BE2C (cell line): ENCODE results near the gene ARAP1.

Source experiments
- DNase-seq: peaks from one replicate; pipeline ENCODE4 v3.0.0-alpha.2; 2020
- H3K27me3 ChIP-seq: fragments of 250-450 bp; sonication (Bioruptor Pico); 2 replicates; pipeline ENCODE4 v1.5.1; 2020; ENCODE audit warnings: mild to moderate bottlenecking
- H3K36me3 ChIP-seq: fragments of 250-450 bp; sonication (Bioruptor Pico); 2 replicates; pipeline ENCODE4 v1.5.1; 2020; ENCODE audit warnings: mild to moderate bottlenecking
- H3K4me1 ChIP-seq: fragments of 250-450 bp; sonication (Bioruptor Pico); 2 replicates; pipeline ENCODE4 v1.5.1; 2020
- H3K4me3 ChIP-seq: 2 replicates; pipeline ENCODE4 v1.5.1; 2011; ENCODE audit warnings: low read depth, low read length
- H3K9me3 ChIP-seq: fragments of 250-450 bp; sonication (Bioruptor Pico); 2 replicates; pipeline ENCODE4 v1.5.1; 2020
- TF ChIP-seq, protein P1 (sequence below): IDR thresholded peaks from 2 replicates; pipeline ENCODE4 v1.5.1; 2012; ENCODE audit warnings: mild to moderate bottlenecking, low read depth, low read length

ARAP1 gene

DNA sequence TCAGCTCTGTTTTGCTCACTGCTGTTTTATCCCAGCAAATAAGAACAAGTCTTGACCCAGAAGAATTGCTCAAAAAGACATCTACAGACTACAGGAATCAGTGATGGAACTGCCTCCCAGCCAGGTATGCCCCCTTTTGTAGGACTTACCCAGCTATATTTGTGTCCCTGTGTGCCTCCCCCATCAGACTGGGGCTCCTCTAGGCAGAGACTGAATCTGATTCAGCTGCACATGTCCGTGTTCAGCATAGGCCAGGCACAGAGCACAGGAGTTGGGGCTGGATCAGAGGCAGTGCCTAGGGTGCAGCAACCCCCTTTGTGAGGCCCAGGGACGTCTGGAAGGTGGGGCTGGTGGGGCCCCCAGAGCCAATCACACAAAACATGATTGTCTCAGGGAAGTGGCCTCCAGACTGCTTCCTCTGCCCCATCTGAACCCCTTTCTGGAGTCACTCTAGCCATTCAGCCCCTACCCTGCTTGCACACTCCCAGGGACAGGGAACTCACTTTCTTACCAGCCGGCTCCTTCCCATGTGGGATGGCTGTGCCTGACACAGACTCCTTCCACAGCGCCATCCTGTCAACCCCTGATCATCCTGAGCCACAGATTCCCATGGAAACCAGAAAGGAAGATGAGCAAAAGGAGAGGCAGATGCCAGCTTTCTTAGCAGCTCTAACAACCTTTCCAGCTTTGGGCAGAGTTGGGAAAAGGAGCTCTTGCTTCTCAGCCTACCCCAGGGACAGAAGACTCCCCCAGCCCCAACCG is 102.8 kb downstream of the ARAP1 start:
- Histone ChIP-seq H3K27me3 (no peaks in the 10 kb centered on the region), H3K4me1 (peaks cover 34% of the 10 kb centered on the region), H3K4me3 (no peak overlapping the region), H3K36me3 (peaks cover 47% of the 10 kb centered on the region), H3K9me3 (no peaks in the 10 kb centered on the region)
- no peak for DNase-seq
- TF ChIP-seq, protein P1, sequence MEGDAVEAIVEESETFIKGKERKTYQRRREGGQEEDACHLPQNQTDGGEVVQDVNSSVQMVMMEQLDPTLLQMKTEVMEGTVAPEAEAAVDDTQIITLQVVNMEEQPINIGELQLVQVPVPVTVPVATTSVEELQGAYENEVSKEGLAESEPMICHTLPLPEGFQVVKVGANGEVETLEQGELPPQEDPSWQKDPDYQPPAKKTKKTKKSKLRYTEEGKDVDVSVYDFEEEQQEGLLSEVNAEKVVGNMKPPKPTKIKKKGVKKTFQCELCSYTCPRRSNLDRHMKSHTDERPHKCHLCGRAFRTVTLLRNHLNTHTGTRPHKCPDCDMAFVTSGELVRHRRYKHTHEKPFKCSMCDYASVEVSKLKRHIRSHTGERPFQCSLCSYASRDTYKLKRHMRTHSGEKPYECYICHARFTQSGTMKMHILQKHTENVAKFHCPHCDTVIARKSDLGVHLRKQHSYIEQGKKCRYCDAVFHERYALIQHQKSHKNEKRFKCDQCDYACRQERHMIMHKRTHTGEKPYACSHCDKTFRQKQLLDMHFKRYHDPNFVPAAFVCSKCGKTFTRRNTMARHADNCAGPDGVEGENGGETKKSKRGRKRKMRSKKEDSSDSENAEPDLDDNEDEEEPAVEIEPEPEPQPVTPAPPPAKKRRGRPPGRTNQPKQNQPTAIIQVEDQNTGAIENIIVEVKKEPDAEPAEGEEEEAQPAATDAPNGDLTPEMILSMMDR: no peak

DNA sequence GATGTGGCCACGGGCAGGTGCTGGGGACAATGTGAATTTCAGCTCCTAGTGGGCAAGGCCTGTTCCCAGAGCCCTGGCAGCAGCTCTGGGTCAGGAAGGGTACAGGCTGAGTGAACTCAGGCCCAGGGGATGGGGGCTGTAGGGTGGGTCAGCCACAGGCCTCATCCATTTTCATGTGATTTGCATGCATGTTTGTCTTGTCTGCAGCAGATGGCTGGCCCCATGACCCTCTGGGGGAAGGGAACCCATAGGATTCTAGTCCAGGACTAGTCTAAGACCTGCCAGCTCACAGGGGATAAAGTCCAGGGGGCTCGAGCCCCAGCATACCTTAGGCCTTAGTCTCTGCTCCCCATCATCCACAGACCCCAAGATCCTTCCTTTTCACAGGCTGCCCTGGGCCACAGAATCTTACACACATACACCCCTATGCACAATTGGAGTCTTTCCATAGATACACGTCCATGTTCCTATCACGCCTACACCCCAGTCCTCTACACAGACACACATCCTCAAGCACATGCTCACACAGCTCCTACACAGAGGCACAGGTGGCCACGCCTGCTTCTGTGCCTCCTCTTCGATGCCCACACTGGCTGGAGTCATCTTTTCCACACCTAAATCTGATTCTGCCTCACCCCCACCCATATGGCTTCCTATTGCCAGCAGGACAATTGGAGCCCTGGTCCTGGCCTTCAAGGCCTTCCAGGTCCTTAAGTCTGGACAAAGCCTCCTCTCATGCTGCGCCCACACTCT is 103.6 kb downstream of the ARAP1 start:
- H3K36me3 ChIP-seq: peaks cover 47% of the 10 kb centered on the region
- TF ChIP-seq, protein P1: no peak
- no peak overlapping the region for H3K4me3 ChIP-seq
- H3K9me3 ChIP-seq: no peaks in the 10 kb centered on the region
- no peaks in the 10 kb centered on the region for H3K27me3 ChIP-seq
- H3K4me1 ChIP-seq: peaks cover 25% of the 10 kb centered on the region
- DNase-seq: no peak

DNA sequence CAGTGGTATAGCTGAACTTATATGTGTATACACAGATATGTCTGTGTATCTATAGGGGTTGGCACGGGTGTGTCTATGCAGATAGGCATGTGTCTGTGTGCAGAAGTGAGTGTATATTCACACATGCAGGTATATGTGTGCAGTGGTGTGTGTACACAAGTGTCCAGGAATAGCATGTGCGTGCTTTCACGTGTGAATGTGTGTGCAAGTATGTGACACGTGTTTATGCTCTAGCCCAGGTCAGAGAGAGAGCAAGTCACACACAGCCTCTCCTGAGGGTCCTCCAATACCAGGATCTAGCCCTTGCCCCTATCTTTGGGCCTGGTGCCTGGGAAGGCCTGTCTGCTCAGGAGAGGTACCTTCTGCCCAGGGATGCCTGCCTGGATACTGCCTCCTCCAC is 104.3 kb downstream of the ARAP1 start:
- Histone ChIP-seq H3K36me3 (peaks cover 44% of the 10 kb centered on the region), H3K4me3 (no peak overlapping the region), H3K27me3 (no peaks in the 10 kb centered on the region), H3K9me3 (no peaks in the 10 kb centered on the region), H3K4me1 (peaks cover 19% of the 10 kb centered on the region)
- TF ChIP-seq, protein P1: no peak
- no peak for DNase-seq

DNA sequence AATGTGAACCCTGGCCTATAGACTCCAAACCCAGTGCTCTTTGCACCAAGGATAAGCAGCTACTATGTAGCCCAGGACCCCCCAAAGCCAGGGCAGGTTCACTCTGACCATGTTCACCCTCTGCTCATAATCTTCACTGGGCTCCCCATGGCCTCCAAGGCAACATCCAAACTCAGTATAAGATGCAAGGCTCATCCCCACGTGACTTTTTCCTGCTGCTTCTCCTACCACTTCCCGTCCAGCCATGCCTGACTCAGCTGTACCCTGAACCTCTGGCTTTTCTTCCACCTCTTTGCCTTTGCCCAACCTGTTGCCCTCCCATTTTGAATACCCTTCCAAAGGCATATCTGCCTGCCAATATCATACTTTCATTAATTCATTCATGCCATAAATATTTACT is 105.7 kb downstream of the ARAP1 start:
- no peak for DNase-seq
- no peak overlapping the region for H3K4me3 ChIP-seq

DNA sequence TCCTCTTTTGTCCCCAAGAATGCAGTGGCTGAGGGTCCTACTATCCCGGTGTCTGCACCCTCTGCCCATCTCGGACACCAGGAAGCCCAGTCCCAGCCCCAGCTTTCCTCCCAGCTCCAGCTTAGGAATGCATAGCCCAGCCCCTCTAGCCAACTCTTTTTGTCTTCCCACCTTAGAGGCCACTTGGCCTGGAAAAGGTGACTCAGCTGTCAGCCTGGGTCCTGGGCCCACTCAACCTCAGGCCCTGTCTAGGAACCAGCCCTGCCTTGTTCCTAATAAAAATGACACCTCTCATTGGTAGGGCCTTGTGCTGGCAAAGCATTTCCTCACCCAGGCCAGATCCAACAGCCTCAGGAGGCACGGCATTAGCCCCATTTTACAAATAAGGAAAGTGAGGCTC is 106.2 kb downstream of the ARAP1 start:
- TF ChIP-seq, protein P1: no peak
- H3K4me3 ChIP-seq: no peak overlapping the region
- H3K36me3 ChIP-seq: peaks cover 43% of the 10 kb centered on the region
- no peaks in the 10 kb centered on the region for H3K27me3 ChIP-seq
- no peaks in the 10 kb centered on the region for H3K9me3 ChIP-seq
- DNase-seq: no peak
- H3K4me1 ChIP-seq: peaks cover 6% of the 10 kb centered on the region

More for the DNA sequence above, 105.7 kb downstream of the ARAP1 start:
- Histone ChIP-seq H3K36me3 (peaks cover 39% of the 10 kb centered on the region), H3K9me3 (no peaks in the 10 kb centered on the region), H3K4me1 (peaks cover 10% of the 10 kb centered on the region), H3K27me3 (no peaks in the 10 kb centered on the region)
- TF ChIP-seq, protein P1: no peak

DNA sequence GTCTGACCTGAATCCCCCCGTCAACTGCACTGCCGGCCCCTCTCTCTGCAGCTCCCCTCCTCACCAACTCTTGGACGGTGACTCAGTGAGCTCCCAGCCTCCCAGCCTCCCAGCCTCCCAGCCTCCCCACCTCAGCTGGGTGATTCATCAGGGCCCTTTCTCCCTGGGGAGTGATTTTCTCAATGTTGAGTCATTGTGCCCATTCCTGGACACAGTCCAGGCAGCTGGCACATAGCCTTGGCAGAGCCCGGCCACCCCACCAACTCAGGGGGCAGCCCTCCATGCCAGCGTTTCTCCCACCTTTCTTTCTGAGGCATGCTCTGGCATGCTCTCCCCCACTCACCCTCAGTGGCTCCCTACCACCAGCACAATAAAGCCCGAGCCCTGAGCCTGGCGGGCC is 108.7 kb downstream of the ARAP1 start:
- Histone ChIP-seq H3K36me3 (peaks cover 38% of the 10 kb centered on the region), H3K4me3 (no peak overlapping the region), H3K27me3 (no peaks in the 10 kb centered on the region)

More for the DNA sequence above, 108.7 kb downstream of the ARAP1 start:
- TF ChIP-seq, protein P1: no peak
- no peaks in the 10 kb centered on the region for H3K4me1 ChIP-seq
- DNase-seq: no peak
- no peaks in the 10 kb centered on the region for H3K9me3 ChIP-seq
